ENCODE measurements around the gene MUC22.

GRCh38 chr6:31070711-31071197 lies 60.5 kb downstream of the MUC22 start:
- TF ChIP-seq, protein P1, sequence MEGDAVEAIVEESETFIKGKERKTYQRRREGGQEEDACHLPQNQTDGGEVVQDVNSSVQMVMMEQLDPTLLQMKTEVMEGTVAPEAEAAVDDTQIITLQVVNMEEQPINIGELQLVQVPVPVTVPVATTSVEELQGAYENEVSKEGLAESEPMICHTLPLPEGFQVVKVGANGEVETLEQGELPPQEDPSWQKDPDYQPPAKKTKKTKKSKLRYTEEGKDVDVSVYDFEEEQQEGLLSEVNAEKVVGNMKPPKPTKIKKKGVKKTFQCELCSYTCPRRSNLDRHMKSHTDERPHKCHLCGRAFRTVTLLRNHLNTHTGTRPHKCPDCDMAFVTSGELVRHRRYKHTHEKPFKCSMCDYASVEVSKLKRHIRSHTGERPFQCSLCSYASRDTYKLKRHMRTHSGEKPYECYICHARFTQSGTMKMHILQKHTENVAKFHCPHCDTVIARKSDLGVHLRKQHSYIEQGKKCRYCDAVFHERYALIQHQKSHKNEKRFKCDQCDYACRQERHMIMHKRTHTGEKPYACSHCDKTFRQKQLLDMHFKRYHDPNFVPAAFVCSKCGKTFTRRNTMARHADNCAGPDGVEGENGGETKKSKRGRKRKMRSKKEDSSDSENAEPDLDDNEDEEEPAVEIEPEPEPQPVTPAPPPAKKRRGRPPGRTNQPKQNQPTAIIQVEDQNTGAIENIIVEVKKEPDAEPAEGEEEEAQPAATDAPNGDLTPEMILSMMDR (IDR thresholded peaks at IDR 0.05; ENCODE audit: low read depth, low read length, poor library complexity, severe bottlenecking): peak; percentile 21
- no peak for TF ChIP-seq EZH2phosphoT487 (IDR thresholded peaks at IDR 0.05; ENCODE audit: borderline replicate concordance, low read length)

Measured in DOHH2 (cell line).